CD14-positive monocyte (primary cell): ENCODE data around the gene C16orf46. TPM values are rescaled to one million over a fixed set of nuclear protein-coding genes. Genes with fewer than 3 reads are reported as not detected.
A peak's percentile ranks its signal among the peaks of the same experiment; 100 is the strongest.

Source experiments
- DNase-seq, 3 donors: peaks; one replicate each; pipeline ENCODE4 v3.0.0-alpha.2; 2011 to 2022
- H2AFZ ChIP-seq: 2 replicates; pipeline ENCODE4 v1.6.0; 2012; ENCODE audit warnings: mild to moderate bottlenecking, low read depth, low read length, inconsistent platforms; ENCODE audit not compliant: insufficient read depth, poor library complexity, severe bottlenecking
- H3K27ac ChIP-seq, 2 donors: 1 replicate in 1 of 2; 2 replicates in 1 of 2; pipeline ENCODE4 v1.5.1; 2012 to 2013; ENCODE audit warnings: low read length in 2 of 2, control low read depth in 1 of 2, inconsistent platforms in 1 of 2, low read depth in 1 of 2, mild to moderate bottlenecking in 1 of 2
- H3K27me3 ChIP-seq, 2 donors: one replicate each; pipeline versions ENCODE4 v1.6.0 to v1.6.1; 2011 to 2013; ENCODE audit warnings: low read length in 2 of 2; ENCODE audit not compliant: control insufficient read depth in 2 of 2, insufficient read depth in 2 of 2
- H3K36me3 ChIP-seq, 2 donors: replicated peaks in 1 of 2; 1 replicate in 1 of 2; 2 replicates in 1 of 2; pipeline versions ENCODE4 v1.5.1 to v1.6.1; 2012 to 2013; ENCODE audit warnings: low read length in 2 of 2, control low read depth in 1 of 2, inconsistent platforms in 1 of 2, mild to moderate bottlenecking in 1 of 2; ENCODE audit not compliant: insufficient read depth in 2 of 2, control insufficient read depth in 1 of 2
- H3K4me1 ChIP-seq, 2 donors: 1 replicate in 1 of 2; 2 replicates in 1 of 2; pipeline versions ENCODE4 v1.5.1 to v1.6.1; 2012 to 2013; ENCODE audit warnings: low read length in 2 of 2, control low read depth in 1 of 2, inconsistent platforms in 1 of 2, mild to moderate bottlenecking in 1 of 2, moderate library complexity in 1 of 2; ENCODE audit not compliant: insufficient read depth in 2 of 2, control insufficient read depth in 1 of 2
- H3K4me2 ChIP-seq: replicated peaks from 2 replicates; pipeline ENCODE3; 2012; ENCODE audit warnings: low read length, moderate library complexity, mild to moderate bottlenecking; ENCODE audit not compliant: poor library complexity, severe bottlenecking; ENCODE audit errors: extremely low read depth
- H3K4me3 ChIP-seq, 3 experiments: fragments of 200-600 bp in 1 of 3; sonication (generic) in 1 of 3; replicated peaks in 1 of 3; 1 replicate in 2 of 3; 2 replicates in 1 of 3; pipeline ENCODE4 v1.5.1; 2011 to 2013; ENCODE audit warnings: low read length in 3 of 3, mild to moderate bottlenecking in 3 of 3, control low read depth in 2 of 3, low read depth in 2 of 3, inconsistent platforms in 1 of 3, moderate library complexity in 1 of 3
- H3K79me2 ChIP-seq: 2 replicates; pipeline ENCODE4 v1.6.0; 2012; ENCODE audit warnings: mild to moderate bottlenecking, control low read depth, inconsistent platforms, low read length, moderate library complexity; ENCODE audit not compliant: insufficient read depth
- H3K9ac ChIP-seq: 2 replicates; pipeline ENCODE4 v1.6.0; 2017; ENCODE audit warnings: low read length, mild to moderate bottlenecking; ENCODE audit not compliant: insufficient read depth, poor library complexity, severe bottlenecking
- H3K9me3 ChIP-seq, 2 donors: replicated peaks in 1 of 2; 1 replicate in 1 of 2; 2 replicates in 1 of 2; pipeline versions ENCODE4 v1.5.1 to v1.6.1; 2012 to 2013; ENCODE audit warnings: low read length in 2 of 2, control low read depth in 1 of 2; ENCODE audit not compliant: control insufficient read depth in 1 of 2, insufficient read depth in 1 of 2
- H4K20me1 ChIP-seq: 2 replicates; pipeline ENCODE4 v1.6.0; 2012; ENCODE audit warnings: mild to moderate bottlenecking, low read length, control low read depth, moderate library complexity; ENCODE audit not compliant: insufficient read depth
- H3K27ac Mint-ChIP-seq, 7 donors: one replicate each; pipeline ENCODE4 v1.8.0; 2020; ENCODE audit warnings: mild to moderate bottlenecking in 7 of 7, mixed read lengths in 7 of 7, moderate library complexity in 6 of 7, inconsistent platforms in 2 of 7
- H3K27me3 Mint-ChIP-seq, 3 donors: one replicate each; pipeline ENCODE4 v1.8.0; 2021 to 2022; ENCODE audit warnings: low read depth in 3 of 3, mild to moderate bottlenecking in 3 of 3, mixed read lengths in 3 of 3, moderate library complexity in 3 of 3, inconsistent platforms in 1 of 3
- H3K36me3 Mint-ChIP-seq, 2 donors: one replicate each; pipeline ENCODE4 v1.8.0; 2020; ENCODE audit warnings: mixed read lengths in 2 of 2, inconsistent platforms in 1 of 2, mild to moderate bottlenecking in 1 of 2
- H3K4me1 Mint-ChIP-seq: one replicate; pipeline ENCODE4 v1.8.0; 2020; ENCODE audit warnings: mild to moderate bottlenecking, mixed read lengths
- H3K4me3 Mint-ChIP-seq, 2 donors: one replicate each; pipeline ENCODE4 v1.8.0; 2020; ENCODE audit warnings: mild to moderate bottlenecking in 2 of 2, mixed read lengths in 2 of 2, moderate library complexity in 1 of 2
- H3K9me3 Mint-ChIP-seq, 7 donors: one replicate each; pipeline ENCODE4 v1.8.0; 2020 to 2022; ENCODE audit warnings: mixed read lengths in 7 of 7, mild to moderate bottlenecking in 6 of 7, moderate library complexity in 6 of 7, inconsistent platforms in 2 of 7
- WGBS: methylation state at CpG from one replicate; pipeline ENCODE4 v1.1.5; 2013; ENCODE audit warnings: missing lambda C conversion rate; ENCODE audit not compliant: insufficient coverage; 5-methylcytosine and 5-hydroxymethylcytosine counted together
- intact Hi-C, 2 donors: fragments of 100-400 bp; cut with micrococcal nuclease; formaldehyde crosslinking; loops; one replicate each; pipeline versions ENCODE4 v1.15.0 to v1.15.1; 2023
- polyA plus RNA-seq, 3 donors: library from polyadenylated mRNA; depleted of rRNA in 1 of 3; unstranded in 2 of 3; stranded (reverse) in 1 of 3; fragments of 300-500 nt in 2 of 3; fragments of >200 nt in 1 of 3; fragmentation: Illumina TruSeq in 2 of 3; gene quantifications; 1 replicate in 2 of 3; 2 replicates in 1 of 3; pipeline ENCODE4 v1.2.3, GENCODE V29; 2012 to 2021
- TF ChIP-seq, protein P1 (sequence below): fragments of 200-600 bp; IDR thresholded peaks from one replicate; pipeline ENCODE4 v1.8.0; 2022; ENCODE audit warnings: antibody characterized with exemption, mild to moderate bottlenecking

Gene C16orf46
- polyA plus RNA-seq, 3 donors = 0.37 to 0.42 TPM; not detected in 1

- intact Hi-C loops = loop anchor here (1.0 to 10.0 kb wide), 8 partner anchors 19 to 638 kb away; partner anchors contain the start of genes C16orf46 (in 2 of the 2), CENPN (in 2 of the 2), CMC2 (in 2 of the 2) and ATMIN (in 1 of the 2)
- peaks cover 9 to 16% of the 10 kb centered on the region in 2 donors for H3K4me1 ChIP-seq
- H3K27ac Mint-ChIP-seq = peak overlapping the region in 2 of 7 donors; percentile 33 to 78
- H3K27ac ChIP-seq = peak overlapping the region in 1 of 2 donors; percentile 25
- peak overlapping the region; percentile 64 for H2AFZ ChIP-seq
- WGBS = 55% methylated on average over 7 of the region's 8 CpGs
- no peaks in the 10 kb centered on the region for H3K36me3 Mint-ChIP-seq
- H3K9me3 Mint-ChIP-seq = peaks cover 0 to 2% (median 0%) of the 10 kb centered on the region in 7 donors
- peak overlapping the region; percentile 94 for H3K4me2 ChIP-seq
- no peaks in the 10 kb centered on the region for H3K79me2 ChIP-seq
- H3K4me3 ChIP-seq = peak overlapping the region; percentile 6 to 58 (median 17)
- H3K9me3 ChIP-seq = no peaks in the 10 kb centered on the region
- H4K20me1 ChIP-seq = no peaks in the 10 kb centered on the region
- H3K9ac ChIP-seq = no peak overlapping the region
- H3K4me3 Mint-ChIP-seq = peak overlapping the region; percentile 75 to 85
- DNase-seq = no peak
- TF ChIP-seq, protein P1, sequence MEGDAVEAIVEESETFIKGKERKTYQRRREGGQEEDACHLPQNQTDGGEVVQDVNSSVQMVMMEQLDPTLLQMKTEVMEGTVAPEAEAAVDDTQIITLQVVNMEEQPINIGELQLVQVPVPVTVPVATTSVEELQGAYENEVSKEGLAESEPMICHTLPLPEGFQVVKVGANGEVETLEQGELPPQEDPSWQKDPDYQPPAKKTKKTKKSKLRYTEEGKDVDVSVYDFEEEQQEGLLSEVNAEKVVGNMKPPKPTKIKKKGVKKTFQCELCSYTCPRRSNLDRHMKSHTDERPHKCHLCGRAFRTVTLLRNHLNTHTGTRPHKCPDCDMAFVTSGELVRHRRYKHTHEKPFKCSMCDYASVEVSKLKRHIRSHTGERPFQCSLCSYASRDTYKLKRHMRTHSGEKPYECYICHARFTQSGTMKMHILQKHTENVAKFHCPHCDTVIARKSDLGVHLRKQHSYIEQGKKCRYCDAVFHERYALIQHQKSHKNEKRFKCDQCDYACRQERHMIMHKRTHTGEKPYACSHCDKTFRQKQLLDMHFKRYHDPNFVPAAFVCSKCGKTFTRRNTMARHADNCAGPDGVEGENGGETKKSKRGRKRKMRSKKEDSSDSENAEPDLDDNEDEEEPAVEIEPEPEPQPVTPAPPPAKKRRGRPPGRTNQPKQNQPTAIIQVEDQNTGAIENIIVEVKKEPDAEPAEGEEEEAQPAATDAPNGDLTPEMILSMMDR = no peak
- peaks cover 15% of the 10 kb centered on the region for H3K4me1 Mint-ChIP-seq
- no peaks in the 10 kb centered on the region for H3K36me3 ChIP-seq
- H3K27me3 Mint-ChIP-seq = peaks cover 16 to 17% (median 17%) of the 10 kb centered on the region in 3 donors
- peaks cover 0 to 7% of the 10 kb centered on the region in 2 donors for H3K27me3 ChIP-seq
These were observed 19.7 kb upstream of the C16orf46 start for GRCh38 chr16:81096715-81097208.

GRCh38 chr16:81095953-81096714 lies 19.1 kb upstream of the C16orf46 start, which contains the start of gene GCSH:
Gene GCSH, minus strand, starts transcription at chr16:81096395. Its CDS starts 117 bp downstream, at chr16:81096278.
- Histone ChIP-seq H3K27me3 (peaks cover 0 to 7% of the 10 kb centered on the region in 2 donors), H3K79me2 (no peaks in the 10 kb centered on the region), H4K20me1 (no peaks in the 10 kb centered on the region), H3K4me3 (peak within 1 kb of the TSS; percentile 35 to 89 (median 44)), H3K9me3 (no peaks in the 10 kb centered on the region), H3K9ac (peak within 1 kb of the TSS; percentile 64), H2AFZ (peak within 1 kb of the TSS; percentile 100), H3K27ac (peak within 1 kb of the TSS in 1 of 2 donors; percentile 25), H3K4me2 (peak within 1 kb of the TSS; percentile 94), H3K4me1 (peaks cover 9 to 16% of the 10 kb centered on the region in 2 donors), H3K36me3 (no peaks in the 10 kb centered on the region)
- Mint-ChIP-seq H3K27ac (peak within 1 kb of the TSS in 3 of 7 donors; percentile 33 to 78 (median 55)), H3K4me3 (peak within 1 kb of the TSS; percentile 76 to 89), H3K27me3 (peaks cover 15 to 17% (median 16%) of the 10 kb centered on the region in 3 donors), H3K4me1 (peaks cover 15% of the 10 kb centered on the region), H3K36me3 (no peaks in the 10 kb centered on the region), H3K9me3 (peaks cover 0 to 2% (median 0%) of the 10 kb centered on the region in 7 donors)
- WGBS = 0% methylated on average over 51 of the region's 83 CpGs
- DNase-seq = peak; percentile 97 to 98 (median 98)
- TF ChIP-seq, protein P1 = no peak
- intact Hi-C loops = loop anchor here (1.0 to 10.0 kb wide), 8 partner anchors 19 to 639 kb away; partner anchors contain the start of genes C16orf46 (in 2 of the 2), CENPN (in 2 of the 2), CMC2 (in 2 of the 2) and ATMIN (in 1 of the 2)
